GM18511 (cell line): ENCODE results near the gene LIMD2.

Experiments
- ATAC-seq: cut with Tn5 transposase; IDR thresholded peaks from one replicate; pipeline ENCODE4 v1.9.1; 2021; ENCODE audit warnings: mild to moderate bottlenecking, moderate library complexity; ENCODE audit not compliant: unreplicated experiment

The LIMD2 gene

GRCh38 chr17:63701868-63702720, 2.2 kb upstream of the LIMD2 start:
- no peak for ATAC-seq

- no peak for ATAC-seq
These were observed 1.5 kb upstream of the LIMD2 start for GRCh38 chr17:63701456-63701820.

- ATAC-seq, result peak; percentile 17
These were observed 867 bp upstream of the LIMD2 start for GRCh38 chr17:63700528-63701455.

- peak; percentile 29 for ATAC-seq
These were observed 863 bp downstream of the LIMD2 start for GRCh38 chr17:63698886-63699637.

- no peak for ATAC-seq
These were observed 1.5 kb downstream of the LIMD2 start for GRCh38 chr17:63698381-63698885.

- ATAC-seq, result peak; percentile 38
These were observed 2.3 kb downstream of the LIMD2 start for GRCh38 chr17:63697341-63698286.

GRCh38 chr17:63696381-63696961, 3.5 kb downstream of the LIMD2 start:
- ATAC-seq, result no peak

- no peak for ATAC-seq
These were observed 4.0 kb downstream of the LIMD2 start for GRCh38 chr17:63695889-63696288.

GRCh38 chr17:63694950-63695773, 4.8 kb downstream of the LIMD2 start:
- ATAC-seq, result no peak

- ATAC-seq, result no peak
These were observed 5.5 kb downstream of the LIMD2 start for GRCh38 chr17:63694229-63694949.

- ATAC-seq, result no peak
These were observed 6.4 kb downstream of the LIMD2 start for GRCh38 chr17:63693411-63694113.

- ATAC-seq, result no peak
These were observed 7.6 kb downstream of the LIMD2 start for GRCh38 chr17:63692195-63692816.

- no peak for ATAC-seq
These were observed 10.4 kb downstream of the LIMD2 start for GRCh38 chr17:63689479-63689878.

- no peak for ATAC-seq
These were observed 11.4 kb downstream of the LIMD2 start for GRCh38 chr17:63688396-63689020.

GRCh38 chr17:63686138-63686685, 13.7 kb downstream of the LIMD2 start:
- no peak for ATAC-seq

- ATAC-seq, result no peak
These were observed 14.3 kb downstream of the LIMD2 start for GRCh38 chr17:63685578-63685977.
